NCI-H526 treated with DMSO at 0.1 percent for 48 hours (cell line): ENCODE measurements around the gene DHRS1.
"Not testable (repeated sequence)": the region's sequence is repeated elsewhere in the genome, so short reads cannot be mapped to it uniquely, and the experiment has no call there.

Experiments
- DNase-seq: peaks from one replicate; lab custom pipeline; 2025; lab: John Stamatoyannopoulos, UW

The DHRS1 gene

DNA sequence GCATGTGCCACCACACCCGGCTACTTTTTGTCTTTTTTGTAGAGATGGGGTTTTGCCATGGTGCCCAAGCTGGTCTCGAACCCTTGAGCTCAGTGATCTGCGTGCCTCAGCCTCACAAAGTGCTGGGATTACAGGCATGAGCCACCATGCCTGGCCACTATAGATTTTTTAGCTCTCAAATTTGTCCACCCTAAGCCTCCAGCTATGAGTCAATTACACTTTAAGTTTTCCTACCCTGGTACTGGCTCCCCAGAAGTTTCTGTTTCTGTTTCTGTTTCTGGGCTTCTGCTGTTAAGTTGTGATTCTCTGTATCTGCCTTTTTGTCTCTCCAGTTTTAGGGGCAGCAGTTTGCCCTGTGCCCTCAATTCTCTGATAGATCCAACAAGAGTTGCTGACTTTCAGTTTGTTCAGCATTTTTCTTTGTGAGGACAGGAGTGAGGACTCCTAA is 52.8 kb downstream of the DHRS1 start:
- DNase-seq: no peak

GRCh38 chr14:24245350-24245749 is 54.2 kb downstream of the DHRS1 start:
- DNase-seq: not testable (repeated sequence)

- peak; percentile 16 for DNase-seq
These were observed 56.2 kb downstream of the DHRS1 start for GRCh38 chr14:24243336-24243836.

DNA sequence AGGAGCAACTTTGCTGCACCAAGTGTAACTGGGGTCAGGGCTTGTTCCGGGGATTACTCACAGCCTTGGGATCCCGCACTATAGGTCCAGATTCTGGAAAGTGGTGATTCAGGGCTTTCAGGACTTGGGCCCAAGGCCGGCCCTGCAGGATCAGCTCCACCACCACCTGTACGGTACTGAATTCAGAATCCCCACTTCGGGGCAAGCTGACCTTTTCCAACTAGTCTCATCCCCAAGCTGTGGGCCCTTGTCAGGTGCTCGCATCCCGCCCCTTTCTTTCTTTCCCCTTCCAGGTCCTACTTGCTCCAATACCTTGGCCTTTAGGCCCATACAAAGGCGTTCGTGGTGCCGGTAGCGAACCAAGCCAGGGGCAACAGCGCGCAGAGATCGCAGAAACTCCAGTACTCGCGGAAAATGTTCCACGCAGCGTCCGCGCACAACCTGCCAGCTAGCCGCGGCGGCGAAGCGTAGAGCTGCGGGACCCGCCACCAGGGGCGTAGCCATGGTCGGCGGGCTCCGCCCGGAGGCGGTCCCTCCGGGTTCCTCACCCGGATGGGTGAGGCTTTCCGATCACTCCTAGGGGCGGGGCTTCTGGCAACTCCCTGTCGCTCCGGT is 57.6 kb downstream of the DHRS1 start:
- peak; percentile 52 for DNase-seq
